SK-N-MC (cell line): ENCODE data around the gene CCDC63.

Experiments
- EZH2 ChIP-seq: fragments of 200-600 bp; sonication (generic); IDR thresholded peaks from one replicate; pipeline ENCODE4 v1.6.1; 2017; ENCODE audit warnings: antibody characterized with exemption
- FOXP2 ChIP-seq: optimal IDR thresholded peaks from 2 replicates; pipeline ENCODE3; 2011; ENCODE audit warnings: mild to moderate bottlenecking, moderate library complexity; ENCODE audit not compliant: insufficient read depth; ENCODE audit errors: extremely low read length, control extremely low read depth
- POLR2AphosphoS5 ChIP-seq: IDR thresholded peaks from 2 replicates; pipeline ENCODE4 v1.6.1; 2012; ENCODE audit warnings: mild to moderate bottlenecking, low read depth, low read length, borderline replicate concordance

GRCh38 chr12:110804406-110804805, 42.4 kb upstream of the CCDC63 start:
- no peak for TF ChIP-seq EZH2
- TF ChIP-seq POLR2AphosphoS5, result no peak
- TF ChIP-seq FOXP2, result no peak
